Subcutaneous abdominal adipose tissue (tissue), 5 donors: ENCODE data around the gene ATP10A.

Experiments used
- H3K27ac ChIP-seq: one replicate; pipeline ENCODE4 v1.7.0; 2013; ENCODE audit warnings: low read depth, mild to moderate bottlenecking, inconsistent platforms, low read length, moderate library complexity
- H3K27me3 ChIP-seq, 5 donors: one replicate each; pipeline ENCODE4 v1.7.0; 2013; ENCODE audit warnings: low read length in 5 of 5, inconsistent platforms in 1 of 5; ENCODE audit not compliant: control insufficient read depth in 5 of 5, insufficient read depth in 4 of 5
- H3K36me3 ChIP-seq, 5 donors: one replicate each; pipeline ENCODE4 v1.7.0; 2013; ENCODE audit warnings: low read length in 5 of 5; ENCODE audit not compliant: control insufficient read depth in 5 of 5, insufficient read depth in 5 of 5
- H3K4me1 ChIP-seq, 5 donors: one replicate each; pipeline ENCODE4 v1.7.0; 2013; ENCODE audit warnings: low read length in 5 of 5, mild to moderate bottlenecking in 3 of 5, moderate library complexity in 1 of 5; ENCODE audit not compliant: control insufficient read depth in 5 of 5, insufficient read depth in 5 of 5
- H3K4me3 ChIP-seq, 5 donors: one replicate each; pipeline ENCODE4 v1.7.0; 2013; ENCODE audit warnings: low read length in 5 of 5, low read depth in 1 of 5
- H3K9ac ChIP-seq, 5 donors: one replicate each; pipeline ENCODE4 v1.7.0; 2013; ENCODE audit warnings: low read length in 5 of 5, mild to moderate bottlenecking in 4 of 5, moderate library complexity in 3 of 5
- H3K9me3 ChIP-seq, 5 donors: one replicate each; pipeline ENCODE4 v1.7.0; 2013; ENCODE audit warnings: low read length in 5 of 5; ENCODE audit not compliant: control insufficient read depth in 5 of 5
- donor health status: healthy.
- donor health status: healthy.
- donor health status: healthy.
- donor health status: healthy.
- donor health status: healthy.

Gene ATP10A

GRCh38 chr15:25871403-25871802, 8.3 kb upstream of the ATP10A start:
- Histone ChIP-seq H3K9me3 (no peaks in the 10 kb centered on the region), H3K27ac (no peak overlapping the region), H3K27me3 (no peaks in the 10 kb centered on the region), H3K9ac (no peak overlapping the region), H3K4me3 (no peak overlapping the region), H3K4me1 (peaks cover 0 to 5% (median 0%) of the 10 kb centered on the region in 5 donors), H3K36me3 (no peaks in the 10 kb centered on the region)

GRCh38 chr15:25870938-25871337, 7.8 kb upstream of the ATP10A start:
- H3K9me3 ChIP-seq: no peaks in the 10 kb centered on the region
- H3K36me3 ChIP-seq: no peaks in the 10 kb centered on the region
- no peak overlapping the region for H3K27ac ChIP-seq
- H3K4me3 ChIP-seq: no peak overlapping the region
- H3K4me1 ChIP-seq: peaks cover 0 to 5% (median 0%) of the 10 kb centered on the region in 5 donors
- H3K27me3 ChIP-seq: no peaks in the 10 kb centered on the region
- no peak overlapping the region for H3K9ac ChIP-seq

- no peaks in the 10 kb centered on the region for H3K36me3 ChIP-seq
- H3K4me3 ChIP-seq: no peak overlapping the region
- no peaks in the 10 kb centered on the region for H3K27me3 ChIP-seq
- H3K9ac ChIP-seq: no peak overlapping the region
- H3K9me3 ChIP-seq: no peaks in the 10 kb centered on the region
- H3K27ac ChIP-seq: no peak overlapping the region
- H3K4me1 ChIP-seq: no peaks in the 10 kb centered on the region
These were observed 6.6 kb upstream of the ATP10A start for GRCh38 chr15:25869701-25870100.

GRCh38 chr15:25866874-25867273, 3.7 kb upstream of the ATP10A start:
- H3K36me3 ChIP-seq: no peaks in the 10 kb centered on the region
- H3K9ac ChIP-seq: no peak overlapping the region
- H3K4me1 ChIP-seq: peaks cover 0 to 16% (median 14%) of the 10 kb centered on the region in 5 donors
- H3K9me3 ChIP-seq: no peaks in the 10 kb centered on the region
- H3K4me3 ChIP-seq: no peak overlapping the region
- H3K27ac ChIP-seq: no peak overlapping the region
- no peaks in the 10 kb centered on the region for H3K27me3 ChIP-seq

GRCh38 chr15:25866251-25866650, 3.1 kb upstream of the ATP10A start:
- no peak overlapping the region for H3K9ac ChIP-seq
- no peaks in the 10 kb centered on the region for H3K27me3 ChIP-seq
- H3K27ac ChIP-seq: no peak overlapping the region
- H3K9me3 ChIP-seq: no peaks in the 10 kb centered on the region
- no peaks in the 10 kb centered on the region for H3K36me3 ChIP-seq
- H3K4me1 ChIP-seq: peaks cover 2 to 23% (median 20%) of the 10 kb centered on the region in 5 donors
- H3K4me3 ChIP-seq: no peak overlapping the region

GRCh38 chr15:25864966-25865365, 1.8 kb upstream of the ATP10A start:
- Histone ChIP-seq H3K9me3 (no peaks in the 10 kb centered on the region), H3K4me1 (peaks cover 5 to 35% (median 33%) of the 10 kb centered on the region in 5 donors), H3K27me3 (no peaks in the 10 kb centered on the region), H3K9ac (no peak overlapping the region), H3K4me3 (no peak overlapping the region), H3K27ac (no peak overlapping the region), H3K36me3 (no peaks in the 10 kb centered on the region)

- Histone ChIP-seq H3K9me3 (no peaks in the 10 kb centered on the region), H3K27ac (no peak overlapping the region), H3K4me1 (peaks cover 5 to 43% (median 42%) of the 10 kb centered on the region in 5 donors), H3K9ac (peak overlapping the region in 1 of 5 donors; percentile 49), H3K36me3 (no peaks in the 10 kb centered on the region), H3K27me3 (no peaks in the 10 kb centered on the region), H3K4me3 (peak overlapping the region in 4 of 5 donors; percentile 56 to 81 (median 74))
These were observed 947 bp upstream of the ATP10A start for GRCh38 chr15:25863968-25864580.

GRCh38 chr15:25862472-25863110, 536 bp downstream of the ATP10A start:
- peak overlapping the region; percentile 51 to 91 (median 75) for H3K4me3 ChIP-seq
- H3K9ac ChIP-seq: peak overlapping the region in 4 of 5 donors; percentile 56 to 69 (median 66)
- H3K9me3 ChIP-seq: no peaks in the 10 kb centered on the region
- H3K27ac ChIP-seq: peak overlapping the region; percentile 46
- peaks cover 5 to 52% (median 47%) of the 10 kb centered on the region in 5 donors for H3K4me1 ChIP-seq
- H3K36me3 ChIP-seq: no peaks in the 10 kb centered on the region
- H3K27me3 ChIP-seq: no peaks in the 10 kb centered on the region

- Histone ChIP-seq H3K4me1 (peaks cover 5 to 52% (median 47%) of the 10 kb centered on the region in 5 donors), H3K9me3 (no peaks in the 10 kb centered on the region), H3K4me3 (peak overlapping the region; percentile 74 to 91 (median 81)), H3K27me3 (no peaks in the 10 kb centered on the region), H3K36me3 (peaks cover 0 to 2% (median 0%) of the 10 kb centered on the region in 5 donors), H3K27ac (peak overlapping the region; percentile 46), H3K9ac (peak overlapping the region in 4 of 5 donors; percentile 23 to 69 (median 66))
These were observed 1.1 kb downstream of the ATP10A start for GRCh38 chr15:25862071-25862471.
